ENCODE data around the gene TRAPPC13. TPM values are rescaled to one million over a fixed set of nuclear protein-coding genes. Genes with fewer than 3 reads are reported as not detected.

Gene TRAPPC13
- total and polyA plus RNA-seq, 2 of the 13 experiments (the other 11 are each of a cell fraction or from before 2014, with no cell fraction given): 8.4 to 19.6 TPM

DNA sequence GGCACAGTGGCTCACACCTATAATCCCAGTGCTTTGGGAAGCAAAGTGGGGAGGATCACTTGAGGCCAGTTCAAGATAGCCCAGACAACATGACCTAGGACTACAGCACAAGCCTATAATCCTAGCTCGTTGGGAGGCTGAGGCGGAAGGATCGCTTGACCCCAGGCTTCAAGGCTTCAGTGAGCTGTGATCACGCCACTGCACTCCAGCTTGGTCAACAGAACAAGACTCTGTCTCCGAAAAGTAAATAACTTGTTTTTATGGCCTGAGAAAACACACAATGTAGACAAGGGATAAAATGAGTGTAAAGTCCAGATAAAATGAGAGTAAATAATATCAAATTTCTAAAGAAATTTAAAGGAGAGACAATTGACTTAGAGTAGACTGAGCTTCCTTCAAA is 26.3 kb downstream of the TRAPPC13 start (continued):
- TF ChIP-seq, protein P1, sequence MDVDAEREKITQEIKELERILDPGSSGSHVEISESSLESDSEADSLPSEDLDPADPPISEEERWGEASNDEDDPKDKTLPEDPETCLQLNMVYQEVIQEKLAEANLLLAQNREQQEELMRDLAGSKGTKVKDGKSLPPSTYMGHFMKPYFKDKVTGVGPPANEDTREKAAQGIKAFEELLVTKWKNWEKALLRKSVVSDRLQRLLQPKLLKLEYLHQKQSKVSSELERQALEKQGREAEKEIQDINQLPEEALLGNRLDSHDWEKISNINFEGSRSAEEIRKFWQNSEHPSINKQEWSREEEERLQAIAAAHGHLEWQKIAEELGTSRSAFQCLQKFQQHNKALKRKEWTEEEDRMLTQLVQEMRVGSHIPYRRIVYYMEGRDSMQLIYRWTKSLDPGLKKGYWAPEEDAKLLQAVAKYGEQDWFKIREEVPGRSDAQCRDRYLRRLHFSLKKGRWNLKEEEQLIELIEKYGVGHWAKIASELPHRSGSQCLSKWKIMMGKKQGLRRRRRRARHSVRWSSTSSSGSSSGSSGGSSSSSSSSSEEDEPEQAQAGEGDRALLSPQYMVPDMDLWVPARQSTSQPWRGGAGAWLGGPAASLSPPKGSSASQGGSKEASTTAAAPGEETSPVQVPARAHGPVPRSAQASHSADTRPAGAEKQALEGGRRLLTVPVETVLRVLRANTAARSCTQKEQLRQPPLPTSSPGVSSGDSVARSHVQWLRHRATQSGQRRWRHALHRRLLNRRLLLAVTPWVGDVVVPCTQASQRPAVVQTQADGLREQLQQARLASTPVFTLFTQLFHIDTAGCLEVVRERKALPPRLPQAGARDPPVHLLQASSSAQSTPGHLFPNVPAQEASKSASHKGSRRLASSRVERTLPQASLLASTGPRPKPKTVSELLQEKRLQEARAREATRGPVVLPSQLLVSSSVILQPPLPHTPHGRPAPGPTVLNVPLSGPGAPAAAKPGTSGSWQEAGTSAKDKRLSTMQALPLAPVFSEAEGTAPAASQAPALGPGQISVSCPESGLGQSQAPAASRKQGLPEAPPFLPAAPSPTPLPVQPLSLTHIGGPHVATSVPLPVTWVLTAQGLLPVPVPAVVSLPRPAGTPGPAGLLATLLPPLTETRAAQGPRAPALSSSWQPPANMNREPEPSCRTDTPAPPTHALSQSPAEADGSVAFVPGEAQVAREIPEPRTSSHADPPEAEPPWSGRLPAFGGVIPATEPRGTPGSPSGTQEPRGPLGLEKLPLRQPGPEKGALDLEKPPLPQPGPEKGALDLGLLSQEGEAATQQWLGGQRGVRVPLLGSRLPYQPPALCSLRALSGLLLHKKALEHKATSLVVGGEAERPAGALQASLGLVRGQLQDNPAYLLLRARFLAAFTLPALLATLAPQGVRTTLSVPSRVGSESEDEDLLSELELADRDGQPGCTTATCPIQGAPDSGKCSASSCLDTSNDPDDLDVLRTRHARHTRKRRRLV (CRISPR knock-in tag; IDR thresholded peaks at IDR 0.05): no peak
- TF ChIP-seq ZNF160 (CRISPR knock-in tag; IDR thresholded peaks at IDR 0.05) (no peak), GFI1 (CRISPR knock-in tag; IDR thresholded peaks at IDR 0.05; ENCODE audit: borderline replicate concordance) (no peak), AKAP8 (CRISPR knock-in tag; IDR thresholded peaks at IDR 0.05) (no peak), BRCA1 (CRISPR knock-in tag; IDR thresholded peaks at IDR 0.05) (no peak), ONECUT2 (CRISPR knock-in tag; IDR thresholded peaks at IDR 0.05) (no peak), ZKSCAN1 (IDR thresholded peaks at IDR 0.05; ENCODE audit: low read length) (no peak), PAWR (CRISPR knock-in tag; IDR thresholded peaks at IDR 0.05; ENCODE audit: borderline replicate concordance) (no peak), ZNF143 (CRISPR knock-in tag; IDR thresholded peaks at IDR 0.05) (no peak), EED (CRISPR knock-in tag; IDR thresholded peaks at IDR 0.05) (no peak), MATR3 (CRISPR knock-in tag; IDR thresholded peaks at IDR 0.05) (no peak), IRF2 (CRISPR knock-in tag; IDR thresholded peaks at IDR 0.05) (peak; percentile 69; the same call in 1 of the 2 replicates), ZBTB38 (CRISPR knock-in tag; IDR thresholded peaks at IDR 0.05) (peak; percentile 92), NFRKB (IDR thresholded peaks at IDR 0.05) (no peak), PPARG (CRISPR knock-in tag; conservative IDR thresholded peaks at IDR 0.05) (no peak; the same call in 1 of the 2 replicates), ZFAT (CRISPR knock-in tag; conservative IDR thresholded peaks at IDR 0.05) (no peak), GATAD2A (CRISPR knock-in tag; IDR thresholded peaks at IDR 0.05) (peak; percentile 83), JUNB (CRISPR knock-in tag; IDR thresholded peaks at IDR 0.05; ENCODE audit: borderline replicate concordance) (no peak), ZNF232 (CRISPR knock-in tag; IDR thresholded peaks at IDR 0.05; ENCODE audit: borderline replicate concordance) (no peak)
- TF ChIP-seq, protein P2, sequence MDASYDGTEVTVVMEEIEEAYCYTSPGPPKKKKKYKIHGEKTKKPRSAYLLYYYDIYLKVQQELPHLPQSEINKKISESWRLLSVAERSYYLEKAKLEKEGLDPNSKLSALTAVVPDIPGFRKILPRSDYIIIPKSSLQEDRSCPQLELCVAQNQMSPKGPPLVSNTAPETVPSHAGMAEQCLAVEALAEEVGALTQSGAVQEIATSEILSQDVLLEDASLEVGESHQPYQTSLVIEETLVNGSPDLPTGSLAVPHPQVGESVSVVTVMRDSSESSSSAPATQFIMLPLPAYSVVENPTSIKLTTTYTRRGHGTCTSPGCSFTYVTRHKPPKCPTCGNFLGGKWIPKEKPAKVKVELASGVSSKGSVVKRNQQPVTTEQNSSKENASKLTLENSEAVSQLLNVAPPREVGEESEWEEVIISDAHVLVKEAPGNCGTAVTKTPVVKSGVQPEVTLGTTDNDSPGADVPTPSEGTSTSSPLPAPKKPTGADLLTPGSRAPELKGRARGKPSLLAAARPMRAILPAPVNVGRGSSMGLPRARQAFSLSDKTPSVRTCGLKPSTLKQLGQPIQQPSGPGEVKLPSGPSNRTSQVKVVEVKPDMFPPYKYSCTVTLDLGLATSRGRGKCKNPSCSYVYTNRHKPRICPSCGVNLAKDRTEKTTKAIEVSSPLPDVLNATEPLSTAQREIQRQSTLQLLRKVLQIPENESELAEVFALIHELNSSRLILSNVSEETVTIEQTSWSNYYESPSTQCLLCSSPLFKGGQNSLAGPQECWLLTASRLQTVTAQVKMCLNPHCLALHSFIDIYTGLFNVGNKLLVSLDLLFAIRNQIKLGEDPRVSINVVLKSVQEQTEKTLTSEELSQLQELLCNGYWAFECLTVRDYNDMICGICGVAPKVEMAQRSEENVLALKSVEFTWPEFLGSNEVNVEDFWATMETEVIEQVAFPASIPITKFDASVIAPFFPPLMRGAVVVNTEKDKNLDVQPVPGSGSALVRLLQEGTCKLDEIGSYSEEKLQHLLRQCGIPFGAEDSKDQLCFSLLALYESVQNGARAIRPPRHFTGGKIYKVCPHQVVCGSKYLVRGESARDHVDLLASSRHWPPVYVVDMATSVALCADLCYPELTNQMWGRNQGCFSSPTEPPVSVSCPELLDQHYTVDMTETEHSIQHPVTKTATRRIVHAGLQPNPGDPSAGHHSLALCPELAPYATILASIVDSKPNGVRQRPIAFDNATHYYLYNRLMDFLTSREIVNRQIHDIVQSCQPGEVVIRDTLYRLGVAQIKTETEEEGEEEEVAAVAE (CRISPR knock-in tag; IDR thresholded peaks at IDR 0.05; ENCODE audit: borderline replicate concordance): no peak
- TF ChIP-seq, protein P3, sequence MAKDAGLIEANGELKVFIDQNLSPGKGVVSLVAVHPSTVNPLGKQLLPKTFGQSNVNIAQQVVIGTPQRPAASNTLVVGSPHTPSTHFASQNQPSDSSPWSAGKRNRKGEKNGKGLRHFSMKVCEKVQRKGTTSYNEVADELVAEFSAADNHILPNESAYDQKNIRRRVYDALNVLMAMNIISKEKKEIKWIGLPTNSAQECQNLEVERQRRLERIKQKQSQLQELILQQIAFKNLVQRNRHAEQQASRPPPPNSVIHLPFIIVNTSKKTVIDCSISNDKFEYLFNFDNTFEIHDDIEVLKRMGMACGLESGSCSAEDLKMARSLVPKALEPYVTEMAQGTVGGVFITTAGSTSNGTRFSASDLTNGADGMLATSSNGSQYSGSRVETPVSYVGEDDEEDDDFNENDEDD (CRISPR knock-in tag; IDR thresholded peaks at IDR 0.05; ENCODE audit: borderline replicate concordance): no peak
- TF ChIP-seq, protein P4, sequence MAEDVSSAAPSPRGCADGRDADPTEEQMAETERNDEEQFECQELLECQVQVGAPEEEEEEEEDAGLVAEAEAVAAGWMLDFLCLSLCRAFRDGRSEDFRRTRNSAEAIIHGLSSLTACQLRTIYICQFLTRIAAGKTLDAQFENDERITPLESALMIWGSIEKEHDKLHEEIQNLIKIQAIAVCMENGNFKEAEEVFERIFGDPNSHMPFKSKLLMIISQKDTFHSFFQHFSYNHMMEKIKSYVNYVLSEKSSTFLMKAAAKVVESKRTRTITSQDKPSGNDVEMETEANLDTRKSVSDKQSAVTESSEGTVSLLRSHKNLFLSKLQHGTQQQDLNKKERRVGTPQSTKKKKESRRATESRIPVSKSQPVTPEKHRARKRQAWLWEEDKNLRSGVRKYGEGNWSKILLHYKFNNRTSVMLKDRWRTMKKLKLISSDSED (CRISPR knock-in tag; IDR thresholded peaks at IDR 0.05): no peak
